H1 (cell line): ENCODE measurements around the gene SPACDR. TPM values are rescaled to one million over a fixed set of nuclear protein-coding genes. Genes with fewer than 3 reads are reported as not detected.

Source experiments
- CTCF ChIA-PET: fragments of 300-600 bp; sonication (Branson Sonifier 250); formaldehyde crosslinking; loops from one replicate; lab custom pipeline; 2021; ENCODE audit not compliant: partially characterized antibody; lab: Charles Lee
- POLR2A ChIA-PET: fragments of 300-600 bp; sonication (Branson Sonifier 250); formaldehyde crosslinking; loops from one replicate; lab custom pipeline; 2021; ENCODE audit warnings: inconsistent platforms; ENCODE audit not compliant: partially characterized antibody; lab: Charles Lee
- DNase-seq, 2 experiments: peaks; one replicate each; pipeline versions ENCODE4 v3.0.0 to v3.0.0-alpha.2; 2010 to 2022; ENCODE audit warnings: low spot score in 2 of 2, low read depth in 1 of 2, mixed read lengths in 1 of 2
- FAIRE-seq: peaks from 2 replicates; lab custom pipeline; 2011; peaks lifted over from hg19 to GRCh38; lab: Jason Lieb, UNC
- H2AFZ ChIP-seq: 2 replicates; pipeline ENCODE4 v1.8.1; 2012; ENCODE audit warnings: low read length, inconsistent platforms
- H2AK5ac ChIP-seq: 2 replicates; pipeline ENCODE4 v1.6.1; 2013; ENCODE audit warnings: low read depth, low read length
- H2BK120ac ChIP-seq: replicated peaks from 2 replicates; pipeline ENCODE3; 2013; ENCODE audit warnings: low read depth, low read length, inconsistent platforms
- H2BK12ac ChIP-seq: 2 replicates; pipeline ENCODE4 v1.6.1; 2013; ENCODE audit warnings: low read depth, low read length
- H2BK15ac ChIP-seq: 2 replicates; pipeline ENCODE4 v1.6.1; 2013; ENCODE audit warnings: low read length
- H2BK20ac ChIP-seq: 2 replicates; pipeline ENCODE4 v1.6.1; 2013; ENCODE audit warnings: low read length
- H2BK5ac ChIP-seq: 2 replicates; pipeline ENCODE4 v1.6.1; 2013; ENCODE audit warnings: low read depth, low read length
- H3K14ac ChIP-seq: 2 replicates; pipeline ENCODE4 v1.6.1; 2013; ENCODE audit warnings: inconsistent platforms; ENCODE audit not compliant: insufficient read length
- H3K18ac ChIP-seq: 2 replicates; pipeline ENCODE4 v1.6.1; 2013; ENCODE audit warnings: low read length; ENCODE audit errors: extremely low read depth
- H3K23ac ChIP-seq: 2 replicates; pipeline ENCODE4 v1.6.1; 2013; ENCODE audit warnings: inconsistent platforms; ENCODE audit not compliant: insufficient read length
- H3K23me2 ChIP-seq: 2 replicates; pipeline ENCODE4 v1.6.1; 2013; ENCODE audit warnings: low read depth, low read length
- H3K27ac ChIP-seq: 2 replicates; pipeline ENCODE4 v1.6.1; 2011; ENCODE audit warnings: low read depth, low read length, inconsistent platforms
- H3K27me3 ChIP-seq, 4 experiments: replicated peaks in 1 of 4; 1 replicate in 1 of 4; 2 replicates in 3 of 4; pipeline versions ENCODE4 v1.6.1 to v1.8.1; 2011 to 2013; ENCODE audit warnings: low read length in 3 of 4, mild to moderate bottlenecking in 3 of 4, inconsistent platforms in 2 of 4, mixed read lengths in 2 of 4, moderate library complexity in 1 of 4; ENCODE audit not compliant: control insufficient read depth in 3 of 4, insufficient read depth in 3 of 4; ENCODE audit errors: extremely low read depth in 1 of 4
- H3K36me3 ChIP-seq, 4 experiments: 2 replicates each; pipeline versions ENCODE4 v1.6.1 to v1.8.1; 2011 to 2013; ENCODE audit warnings: mild to moderate bottlenecking in 4 of 4, low read length in 3 of 4, moderate library complexity in 2 of 4, control low read depth in 1 of 4, inconsistent platforms in 1 of 4; ENCODE audit not compliant: insufficient read depth in 4 of 4, control insufficient read depth in 2 of 4
- H3K4ac ChIP-seq: replicated peaks from 2 replicates; pipeline ENCODE3; 2013; ENCODE audit warnings: low read length, low read depth, mixed read lengths, inconsistent platforms; ENCODE audit not compliant: insufficient read length
- H3K4me1 ChIP-seq, 4 experiments: replicated peaks in 1 of 4; 1 replicate in 1 of 4; 2 replicates in 3 of 4; pipeline versions ENCODE4 v1.6.1 to v1.8.1; 2011 to 2013; ENCODE audit warnings: low read length in 3 of 4, inconsistent platforms in 2 of 4, mixed read lengths in 1 of 4; ENCODE audit not compliant: insufficient read depth in 4 of 4, control insufficient read depth in 3 of 4
- H3K4me2 ChIP-seq, 2 experiments: 2 replicates each; pipeline versions ENCODE4 v1.6.1 to v1.8.1; 2011 to 2013; ENCODE audit warnings: low read depth in 2 of 2, low read length in 2 of 2, control low read depth in 1 of 2, inconsistent platforms in 1 of 2, mild to moderate bottlenecking in 1 of 2; ENCODE audit not compliant: insufficient read depth in 1 of 2
- H3K4me3 ChIP-seq, 4 experiments: fragments of 200-600, 300-600 bp in 1 of 4; sonication (generic), shearing (Covaris generic), sonication (Bioruptor Twin) in 1 of 4; 2 replicates each; pipeline versions ENCODE4 v1.5.1 to v1.8.1; 2011 to 2016; ENCODE audit warnings: low read length in 4 of 4, low read depth in 3 of 4, control low read depth in 2 of 4, inconsistent platforms in 2 of 4, mild to moderate bottlenecking in 2 of 4, mixed read lengths in 1 of 4, moderate library complexity in 1 of 4; ENCODE audit not compliant: insufficient read depth in 2 of 4; ENCODE audit errors: extremely low read depth in 1 of 4
- H3K56ac ChIP-seq: replicated peaks from 2 replicates; pipeline ENCODE3; 2013; ENCODE audit warnings: low read depth, mild to moderate bottlenecking, mixed read lengths, low read length, inconsistent platforms; ENCODE audit not compliant: insufficient read length
- H3K79me1 ChIP-seq: 2 replicates; pipeline ENCODE4 v1.6.1; 2013; ENCODE audit warnings: low read depth, low read length, control low read depth
- H3K79me2 ChIP-seq, 2 experiments: 2 replicates each; pipeline versions ENCODE4 v1.6.1 to v1.8.1; 2012 to 2013; ENCODE audit warnings: low read length in 2 of 2, mild to moderate bottlenecking in 2 of 2, inconsistent platforms in 1 of 2; ENCODE audit not compliant: insufficient read depth in 2 of 2, control insufficient read depth in 1 of 2
- H3K9ac ChIP-seq, 4 experiments: replicated peaks in 1 of 4; 1 replicate in 1 of 4; 2 replicates in 3 of 4; pipeline versions ENCODE4 v1.6.1 to v1.8.1; 2011 to 2013; ENCODE audit warnings: low read depth in 3 of 4, low read length in 3 of 4, control low read depth in 2 of 4, mild to moderate bottlenecking in 2 of 4, moderate library complexity in 2 of 4, inconsistent platforms in 1 of 4; ENCODE audit errors: extremely low read depth in 1 of 4
- H3K9me3 ChIP-seq, 2 experiments: 2 replicates each; pipeline versions ENCODE4 v1.6.1 to v1.8.1; 2012 to 2013; ENCODE audit warnings: mild to moderate bottlenecking in 2 of 2, moderate library complexity in 2 of 2, control low read depth in 1 of 2, inconsistent platforms in 1 of 2, low read depth in 1 of 2, low read length in 1 of 2, mixed read lengths in 1 of 2; ENCODE audit not compliant: insufficient read depth in 2 of 2
- H4K20me1 ChIP-seq, 2 experiments: replicated peaks in 1 of 2; 2 replicates each; pipeline versions ENCODE3 to v1.8.1; 2011 to 2013; ENCODE audit warnings: inconsistent platforms in 2 of 2, low read length in 2 of 2, mild to moderate bottlenecking in 1 of 2; ENCODE audit not compliant: insufficient read depth in 2 of 2, control insufficient read depth in 1 of 2
- H4K5ac ChIP-seq: 2 replicates; pipeline ENCODE4 v1.6.1; 2013; ENCODE audit warnings: low read length, low read depth, mixed read lengths, inconsistent platforms; ENCODE audit not compliant: insufficient read length
- H4K8ac ChIP-seq: 2 replicates; pipeline ENCODE4 v1.8.0; 2013; ENCODE audit warnings: mild to moderate bottlenecking, moderate library complexity, low read length, inconsistent platforms; ENCODE audit not compliant: insufficient read depth; ENCODE audit errors: extremely low read depth
- H4K91ac ChIP-seq: replicated peaks from 2 replicates; pipeline ENCODE3; 2013; ENCODE audit warnings: low read length, mixed read lengths, inconsistent platforms; ENCODE audit not compliant: insufficient read length
- EP300 ChIP-seq, 2 experiments: IDR thresholded peaks; 1 replicate in 1 of 2; 2 replicates in 1 of 2; pipeline ENCODE4 v1.6.1; 2011 to 2012; ENCODE audit warnings: low read depth in 2 of 2, low read length in 2 of 2, mild to moderate bottlenecking in 2 of 2, borderline replicate concordance in 1 of 2, inconsistent platforms in 1 of 2, moderate library complexity in 1 of 2
- HDAC2 ChIP-seq, 2 experiments: fragments of 300-600 bp in 1 of 2; sonication (generic) in 1 of 2; IDR thresholded peaks; 2 replicates each; pipeline ENCODE4 v1.6.1; 2011 to 2012; ENCODE audit warnings: low read depth in 2 of 2, low read length in 2 of 2, mild to moderate bottlenecking in 2 of 2, moderate library complexity in 2 of 2, borderline replicate concordance in 1 of 2, inconsistent platforms in 1 of 2
- JUN ChIP-seq: IDR thresholded peaks from 2 replicates; pipeline ENCODE4 v1.6.1; 2011; ENCODE audit warnings: low read depth, mild to moderate bottlenecking, improper control_type of control experiment, low read length
- NRF1 ChIP-seq: IDR thresholded peaks from 2 replicates; pipeline ENCODE4 v1.6.1; 2011; ENCODE audit warnings: mild to moderate bottlenecking, low read depth, low read length, improper control_type of control experiment
- TAF7 ChIP-seq: optimal IDR thresholded peaks from 2 replicates; pipeline ENCODE3; 2011; ENCODE audit warnings: low read depth, mild to moderate bottlenecking, inconsistent platforms, low read length, moderate library complexity, borderline replicate concordance
- WGBS, 2 experiments: shearing (Covaris generic) in 1 of 2; methylation state at CpG; one replicate each; pipeline versions ENCODE4 v1.1.6 to v1.1.7; 2013 to 2015; ENCODE audit warnings: low lambda C conversion rate in 2 of 2, mixed read lengths in 2 of 2, inconsistent platforms in 1 of 2, low coverage in 1 of 2, missing lambda C conversion rate in 1 of 2; ENCODE audit not compliant: insufficient replicate concordance in 2 of 2, insufficient coverage in 1 of 2, insufficient read length in 1 of 2; ENCODE audit errors: extremely low coverage in 1 of 2, missing lambda C conversion rate in 1 of 2; 5-methylcytosine and 5-hydroxymethylcytosine counted together
- polyA plus RNA-seq, 7 experiments: library from polyadenylated mRNA; depleted of rRNA in 3 of 7; stranded (reverse) in 5 of 7; unstranded in 2 of 7; fragments of >200 nt in 5 of 7; fragments of 200-250 nt in 2 of 7; gene quantifications; 1 replicate in 5 of 7; 2 replicates in 1 of 7; 4 replicates in 1 of 7; pipeline versions ENCODE4 v1.2.1 to v1.2.3, GENCODE V29; 2011 to 2013; ENCODE audit warnings: missing spikeins in 2 of 7, mixed read lengths in 2 of 7
- total RNA-seq: library from RNA; stranded (reverse); fragmentation: NEBNext Ultra II Directional; extraction: Animal tissue kit (Norgen Biotek cat#: 25700); gene quantifications from 2 replicates; pipeline ENCODE4 v1.2.1, GENCODE V29; 2021

SPACDR gene
- total and polyA plus RNA-seq, 2 of the 8 experiments (the other 6 are each of a cell fraction or from before 2014, with no cell fraction given): 0.26 TPM; not detected in 1

DNA sequence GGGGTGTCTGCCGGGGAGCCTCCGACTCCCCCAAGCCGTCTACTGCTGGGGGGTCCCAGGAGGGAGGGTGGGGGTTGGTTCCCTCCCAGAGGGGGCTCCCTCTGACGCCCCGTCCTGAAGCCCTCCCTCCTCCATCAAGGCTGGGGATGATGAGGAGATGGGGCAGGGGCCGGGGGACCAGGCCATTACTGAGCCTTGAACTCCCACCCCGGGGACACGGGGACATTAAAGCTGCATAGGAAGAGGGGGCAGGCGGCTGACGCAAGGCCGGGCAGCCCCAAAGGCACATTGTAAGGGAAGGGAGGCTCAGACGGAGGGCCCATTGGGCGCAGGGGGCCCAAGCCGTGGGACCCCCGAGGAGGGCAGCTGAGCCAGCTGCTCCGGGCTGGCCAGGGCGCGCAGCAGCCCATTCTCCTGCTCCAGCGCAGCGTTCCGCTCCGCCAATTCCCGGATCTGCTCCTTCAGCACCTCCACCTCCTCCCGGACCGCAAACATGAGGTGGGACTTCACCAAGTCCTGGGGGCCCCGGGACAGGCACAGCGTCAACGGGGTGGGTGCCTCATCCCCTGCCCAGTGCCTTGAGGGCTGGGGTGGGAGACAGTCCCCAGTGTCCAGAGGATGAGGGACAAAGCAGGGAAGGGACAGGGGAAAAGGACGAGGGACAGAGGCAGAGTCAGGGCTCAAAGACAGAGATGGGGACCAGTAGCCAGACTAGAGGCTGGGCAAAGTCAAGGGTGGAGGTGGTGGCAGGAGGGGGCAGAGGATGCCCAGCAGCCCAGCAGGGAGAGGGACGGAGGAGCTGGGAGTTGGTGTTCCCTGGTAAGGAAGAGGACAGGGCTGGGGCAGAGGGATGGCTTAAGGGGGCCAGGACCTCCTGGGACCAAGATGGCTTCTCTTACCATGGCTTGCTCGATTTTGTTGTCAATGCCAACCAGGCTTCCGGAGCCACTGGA, 2.9 kb upstream of the SPACDR start:
- CTCF ChIA-PET: interaction anchor here (0.9 to 12.4 kb wide), 7 partner anchors 11 to 142 kb away, joined by 3 to 152 read pairs (median 6); partner anchors contain the start of genes NYAP1 and TSC22D4
- H3K9ac ChIP-seq: no peak overlapping the region
- H2BK5ac ChIP-seq: no peak overlapping the region
- no peak overlapping the region for H3K4me2 ChIP-seq
- no peak overlapping the region for H3K4ac ChIP-seq
- H2BK120ac ChIP-seq: no peak overlapping the region
- TF ChIP-seq TAF7 (no peak), NRF1 (no peak), JUN (no peak), EP300 (IDR thresholded peaks at IDR 0.05; ENCODE audit: borderline replicate concordance in 1 of 2, low read depth in 2 of 2, low read length in 2 of 2) (no peak), HDAC2 (IDR thresholded peaks at IDR 0.05; ENCODE audit: borderline replicate concordance in 1 of 2, low read depth in 2 of 2, low read length in 2 of 2) (no peak)
- no peak for FAIRE-seq
- no peak overlapping the region for H2BK12ac ChIP-seq
- H3K36me3 ChIP-seq: no peaks in the 10 kb centered on the region
- no peaks in the 10 kb centered on the region for H3K79me1 ChIP-seq
- POLR2A ChIA-PET: interaction anchor here (0.9 to 1.1 kb wide), 2 partner anchors 33 to 39 kb away, joined by 3 read pairs; partner anchors contain the start of gene ZCWPW1
- no peaks in the 10 kb centered on the region for H3K9me3 ChIP-seq
- no peak overlapping the region for H4K91ac ChIP-seq
- H2BK20ac ChIP-seq: no peak overlapping the region
- no peak overlapping the region for H2AFZ ChIP-seq
- H3K27ac ChIP-seq: no peak overlapping the region; the same call in 1 of the 2 replicates
- H3K56ac ChIP-seq: no peak overlapping the region
- H4K5ac ChIP-seq: no peak overlapping the region
- no peaks in the 10 kb centered on the region for H3K79me2 ChIP-seq
- H3K23me2 ChIP-seq: no peaks in the 10 kb centered on the region
- H4K20me1 ChIP-seq: no peaks in the 10 kb centered on the region
- H4K8ac ChIP-seq: no peak overlapping the region
- H2BK15ac ChIP-seq: no peak overlapping the region
- H3K18ac ChIP-seq: no peak overlapping the region; the same call in 1 of the 2 replicates
- no peak overlapping the region for H2AK5ac ChIP-seq
- no peak overlapping the region for H3K14ac ChIP-seq
- no peak for DNase-seq
- H3K4me1 ChIP-seq: peaks cover 0 to 6% (median 1%) of the 10 kb centered on the region in 4 experiments; a peak in 6 of 7 replicates
- no peaks in the 10 kb centered on the region for H3K27me3 ChIP-seq
- no peak overlapping the region for H3K23ac ChIP-seq
- WGBS, 2 experiments: 92% methylated on average over 19 of the region's 32 CpGs; no CpG with 5 or more reads in 1 of the 2 experiments
- no peak overlapping the region for H3K4me3 ChIP-seq
